GM21737 (cell line): Measurements from ENCODE around the gene ANTXRL.
"Not testable (repeated sequence)": the region's sequence is repeated elsewhere in the genome, so short reads cannot be mapped to it uniquely, and the experiment has no call there.

Experiments
- ATAC-seq: cut with Tn5 transposase; IDR thresholded peaks from one replicate; pipeline ENCODE4 v1.9.1; 2021; ENCODE audit warnings: mild to moderate bottlenecking, moderate library complexity; ENCODE audit not compliant: unreplicated experiment

The ANTXRL gene

DNA sequence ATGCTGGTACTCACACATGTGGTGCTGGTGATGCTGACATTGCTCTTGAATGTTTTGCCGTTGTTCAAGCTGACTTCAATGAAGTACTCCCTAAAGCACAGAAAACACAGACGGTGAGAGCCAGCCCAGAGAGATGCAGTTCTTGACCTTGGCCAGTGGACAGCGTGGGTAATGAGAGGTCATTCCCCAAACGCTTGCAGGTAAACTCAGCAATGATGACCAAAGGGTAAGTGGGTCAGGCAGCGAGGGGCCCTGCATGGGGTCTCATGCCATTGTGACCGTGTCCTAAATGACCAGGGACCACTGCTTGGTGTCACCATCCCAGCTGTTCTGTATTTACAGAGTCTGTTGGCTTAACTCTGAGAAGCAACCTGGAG lies 32.8 kb upstream of the ANTXRL start:
- ATAC-seq, result no peak

DNA sequence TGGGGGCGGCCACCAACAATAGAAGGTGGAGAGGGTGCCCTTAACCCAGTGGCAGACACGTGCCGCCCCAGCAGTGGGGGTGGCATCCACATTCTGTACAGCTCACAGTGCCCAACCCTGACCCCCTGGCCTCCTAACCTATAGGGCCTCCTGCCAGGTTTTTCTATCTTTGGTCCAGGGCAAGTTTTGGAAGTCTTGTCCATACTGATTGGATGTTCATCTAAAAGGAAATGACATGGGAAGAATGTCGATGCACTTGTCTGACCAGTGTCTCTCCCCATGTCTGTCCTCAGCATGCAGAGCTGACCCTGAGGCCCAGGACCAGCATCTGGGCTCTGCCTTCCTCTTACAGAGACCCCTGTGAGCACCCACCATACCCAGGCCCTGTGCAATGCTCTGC lies 32.3 kb upstream of the ANTXRL start:
- no peak for ATAC-seq

DNA sequence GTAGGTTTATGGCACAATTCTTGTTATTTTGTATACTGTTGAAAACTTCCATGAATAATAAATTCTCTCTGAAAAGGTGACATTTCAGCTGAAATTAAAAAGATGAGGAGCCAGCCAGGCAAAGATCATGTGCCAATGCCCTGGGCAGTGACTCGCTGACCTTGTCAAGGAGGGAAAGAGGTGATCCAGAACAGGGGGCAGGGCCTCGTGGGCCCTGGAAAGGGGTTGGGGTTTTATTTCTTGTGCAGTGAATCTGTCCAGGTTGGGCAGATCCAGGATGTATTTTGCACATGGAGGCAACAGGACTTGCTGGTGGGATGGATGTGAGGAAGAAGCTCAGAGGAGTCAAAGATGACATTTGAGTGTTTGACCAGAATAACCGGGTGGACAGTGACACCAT lies 31.6 kb upstream of the ANTXRL start:
- ATAC-seq, result not testable (repeated sequence)

DNA sequence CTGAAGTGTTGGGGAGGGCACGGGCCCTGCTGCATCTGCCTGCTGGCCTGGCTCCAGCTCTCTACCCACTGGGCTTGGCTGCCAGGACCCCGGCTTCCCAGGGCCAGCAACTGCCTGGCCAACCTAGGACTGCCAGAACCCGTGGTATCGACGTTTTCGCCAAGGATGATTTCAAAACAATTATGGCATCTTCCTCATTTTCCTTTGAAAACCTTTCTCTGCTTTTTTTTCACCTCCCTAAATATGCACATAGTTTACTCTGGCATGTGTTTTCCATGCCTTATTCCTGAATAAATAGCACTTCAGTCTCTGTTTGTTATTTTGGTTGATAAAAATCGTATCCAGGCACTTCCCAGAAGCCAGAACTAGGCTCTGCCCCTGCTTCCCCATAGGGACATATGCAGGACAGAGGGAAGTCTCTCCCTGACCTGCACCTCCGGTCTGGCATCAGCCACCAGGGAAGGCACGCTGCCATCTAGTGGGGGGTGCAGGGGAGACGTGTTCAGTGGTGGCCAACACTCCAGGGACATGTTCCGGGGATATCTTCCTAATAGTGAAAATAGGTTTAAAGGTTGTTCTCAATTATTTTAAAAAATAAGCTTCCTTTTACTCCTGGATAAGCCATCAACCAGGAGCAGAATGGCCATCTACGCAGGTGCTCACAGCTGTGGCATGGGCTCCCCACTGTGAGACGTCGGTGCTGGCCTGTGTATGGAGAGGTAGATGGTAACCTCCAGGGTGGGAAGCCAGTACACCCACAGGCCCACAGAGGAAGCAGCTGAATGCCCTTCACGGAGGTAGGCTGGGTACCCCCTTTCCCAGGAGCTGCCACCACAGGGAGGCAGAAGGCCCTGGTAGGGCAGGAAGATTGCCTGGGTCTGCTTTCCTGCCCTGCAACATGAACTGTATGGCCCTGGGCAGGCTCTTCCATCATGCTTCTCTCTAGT lies 30.7 kb upstream of the ANTXRL start:
- ATAC-seq, result no peak

DNA sequence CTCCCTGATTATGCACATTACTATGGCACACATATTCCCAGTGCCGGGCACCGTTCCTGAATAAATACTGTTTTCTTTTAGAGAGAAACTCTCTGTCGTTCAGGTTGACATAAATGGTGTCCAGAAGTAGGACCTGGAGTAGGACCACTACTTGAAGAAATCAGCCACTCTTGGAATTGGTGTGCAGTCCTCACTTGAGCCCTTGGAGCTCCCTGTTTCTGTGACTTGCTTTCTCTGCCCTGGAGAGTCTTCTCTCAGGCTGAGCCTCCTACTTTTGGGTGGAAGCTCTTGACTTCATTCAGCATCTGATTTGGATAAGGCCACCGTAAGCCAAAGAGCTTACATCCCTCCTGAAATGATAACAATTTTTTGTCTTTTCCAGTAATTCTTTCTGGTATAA lies 29.7 kb upstream of the ANTXRL start:
- no peak for ATAC-seq

DNA sequence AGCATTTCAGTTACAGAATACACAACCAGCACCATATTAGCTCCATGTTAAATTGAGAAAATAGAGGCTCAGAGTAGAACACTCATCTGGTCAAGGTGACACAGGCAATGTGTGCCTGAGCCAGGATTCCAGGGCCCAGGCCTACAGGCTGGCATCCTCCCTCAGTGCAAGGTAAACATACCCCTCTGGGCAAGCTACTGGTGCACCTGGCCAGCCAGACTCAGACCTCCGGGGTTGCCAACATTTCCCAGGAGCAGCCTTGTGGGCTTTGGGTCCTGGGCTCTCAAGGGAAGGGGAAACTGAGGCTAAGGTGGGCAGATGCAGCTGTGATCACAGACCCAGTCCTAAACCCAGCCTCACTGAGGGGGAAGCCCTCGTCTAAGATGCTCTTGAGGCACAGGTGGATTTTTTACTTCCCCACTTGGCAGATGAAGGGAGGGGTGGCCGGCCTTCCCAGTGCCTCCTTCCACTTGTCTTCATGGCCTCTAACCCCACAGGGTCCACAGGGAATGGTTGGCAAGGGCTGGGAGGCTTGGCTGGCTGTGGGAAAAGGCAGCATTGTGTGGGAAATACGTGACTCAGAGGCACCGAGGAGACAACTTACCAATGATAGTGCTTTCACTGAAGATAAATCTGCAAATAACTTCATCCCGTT lies 23.8 kb upstream of the ANTXRL start:
- ATAC-seq, result not testable (repeated sequence)

DNA sequence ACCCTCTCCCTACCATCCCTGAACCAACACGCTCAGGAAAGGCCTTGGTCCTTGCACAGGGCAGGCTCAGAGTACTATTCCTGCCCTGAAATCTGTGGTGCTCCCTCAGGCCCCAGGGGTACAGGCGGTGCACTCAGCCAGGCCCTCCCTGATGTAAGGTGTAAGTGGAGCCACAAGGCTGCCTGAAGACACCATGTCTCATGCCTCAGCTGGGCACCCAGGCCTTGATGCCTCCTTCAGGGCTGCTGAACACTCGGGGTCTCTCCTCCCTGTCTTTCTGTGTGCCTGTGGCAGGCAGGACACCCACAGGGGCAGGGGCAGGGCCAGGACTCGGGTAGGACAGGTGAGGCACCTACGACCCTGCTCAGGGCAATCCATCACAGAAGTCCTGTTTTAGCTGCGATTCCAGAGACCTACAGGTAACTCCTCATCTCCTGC lies 22.9 kb upstream of the ANTXRL start:
- ATAC-seq, result no peak

DNA sequence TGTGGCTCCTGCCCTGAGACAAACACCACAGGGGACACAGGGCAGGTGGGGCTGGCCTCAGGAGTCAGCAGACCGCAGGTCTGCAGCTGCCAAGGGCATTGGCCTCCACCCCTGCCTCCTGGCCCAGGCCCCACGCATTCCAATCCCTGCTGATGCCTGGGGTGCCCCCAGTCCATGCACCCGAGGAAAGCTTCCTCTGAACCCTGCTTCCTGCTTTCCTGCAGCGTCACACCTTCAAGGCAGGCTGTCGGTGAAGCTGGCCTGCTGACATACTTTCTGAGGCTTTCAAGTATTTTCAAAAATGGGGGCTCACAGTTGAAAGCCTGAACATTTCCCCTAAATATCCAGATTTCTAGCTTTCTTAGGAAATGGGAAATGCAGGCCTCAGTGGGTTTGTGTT lies 22.5 kb upstream of the ANTXRL start:
- ATAC-seq, result no peak

DNA sequence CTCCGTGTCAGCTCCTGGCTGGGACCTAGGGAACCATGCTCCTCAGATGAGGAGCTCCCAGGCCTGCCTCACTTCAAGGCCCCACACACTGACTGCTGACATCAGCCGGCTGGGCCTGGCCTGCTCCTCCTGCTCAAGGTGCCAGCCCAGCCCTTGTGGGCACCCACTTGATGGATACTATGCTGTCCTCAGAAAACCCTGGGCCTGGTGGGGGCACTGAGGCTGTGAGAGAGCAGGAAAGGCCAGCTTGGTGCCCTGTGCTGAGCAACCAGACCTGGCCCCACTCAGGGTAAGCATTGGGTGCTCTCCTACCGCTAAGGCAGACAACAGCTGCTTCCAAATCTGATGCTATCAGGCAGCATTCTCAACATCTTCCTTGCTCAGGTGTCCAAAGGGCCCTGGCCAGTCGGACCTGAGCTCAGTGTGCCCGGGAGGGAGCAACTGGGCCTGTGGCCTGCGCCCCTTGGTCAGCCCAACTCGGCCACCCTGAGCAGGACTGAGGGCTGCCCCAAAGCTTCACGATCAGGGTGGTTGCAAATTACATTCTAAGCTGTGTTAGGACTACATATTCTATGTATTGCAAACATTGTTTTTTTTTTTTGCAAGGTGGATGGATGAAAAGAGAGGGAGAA lies 21.9 kb upstream of the ANTXRL start:
- ATAC-seq, result no peak

DNA sequence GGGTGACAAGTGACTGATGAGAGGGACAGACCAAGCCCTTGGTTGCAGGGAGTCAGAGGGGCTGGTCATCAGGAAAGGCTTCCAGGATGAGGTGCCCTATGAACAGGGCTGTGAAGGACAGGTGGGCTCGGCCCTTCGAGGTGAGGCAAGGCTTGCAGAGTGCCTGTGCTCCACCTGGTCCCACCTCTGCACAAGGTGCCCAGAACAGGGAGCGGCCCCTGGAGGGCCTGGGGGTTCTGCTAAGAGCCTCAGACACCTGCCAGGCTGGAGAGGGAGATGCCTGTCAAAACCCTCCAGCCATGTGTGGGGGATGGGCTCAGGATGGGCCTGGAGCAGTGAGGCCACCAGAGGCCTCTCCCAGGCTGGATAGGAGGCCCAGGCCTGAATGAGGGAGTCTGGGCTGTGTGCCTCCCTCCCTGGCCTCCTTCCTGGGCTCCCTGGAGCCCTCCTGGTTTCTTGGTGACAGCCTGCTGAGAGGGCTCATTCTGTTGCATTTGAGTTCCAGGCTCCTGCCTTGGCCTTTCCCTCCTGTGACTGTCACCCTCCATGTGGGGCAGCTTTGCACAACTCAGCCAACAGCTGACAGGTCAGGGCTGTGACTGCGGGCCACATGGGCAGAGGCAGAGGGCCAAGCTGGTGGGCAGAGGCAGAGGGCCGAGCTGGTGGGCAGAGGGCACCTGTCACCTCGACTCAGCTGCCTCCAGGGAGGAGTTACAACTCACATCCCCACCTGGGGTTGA lies 21.1 kb upstream of the ANTXRL start:
- not testable (repeated sequence) for ATAC-seq

DNA sequence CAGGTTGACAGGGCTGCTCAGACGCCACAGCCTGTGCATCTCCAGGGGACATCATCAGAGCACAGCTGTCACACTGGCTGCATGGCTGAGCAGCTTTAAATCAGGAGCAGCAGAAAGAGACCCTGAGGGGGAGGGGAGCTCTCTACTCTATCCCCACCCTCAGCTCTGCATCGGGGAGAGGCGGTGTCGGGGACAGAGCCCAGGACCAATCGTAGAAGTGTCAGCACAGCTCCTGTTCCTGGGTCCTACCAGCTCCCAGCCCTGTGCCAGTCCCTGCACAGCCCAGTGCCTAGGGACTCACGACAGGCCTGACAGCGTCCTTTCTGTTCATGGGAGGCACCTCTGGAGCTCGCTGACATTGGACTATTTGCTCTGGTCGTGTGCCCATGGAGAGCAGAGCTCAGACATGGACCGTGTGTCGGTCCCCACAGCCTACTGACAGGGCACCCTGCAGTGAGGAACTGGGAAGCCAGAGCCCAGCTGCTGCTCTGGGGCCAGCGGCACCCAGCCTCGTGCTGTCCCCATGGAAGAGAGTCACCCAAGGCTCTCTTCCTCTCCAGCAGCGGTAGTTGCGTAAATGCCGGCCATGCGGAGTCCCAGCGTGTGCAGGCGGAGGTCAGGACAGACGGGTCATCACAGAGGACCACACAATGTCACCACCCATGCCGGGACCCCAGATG lies 20.4 kb upstream of the ANTXRL start:
- no peak for ATAC-seq

DNA sequence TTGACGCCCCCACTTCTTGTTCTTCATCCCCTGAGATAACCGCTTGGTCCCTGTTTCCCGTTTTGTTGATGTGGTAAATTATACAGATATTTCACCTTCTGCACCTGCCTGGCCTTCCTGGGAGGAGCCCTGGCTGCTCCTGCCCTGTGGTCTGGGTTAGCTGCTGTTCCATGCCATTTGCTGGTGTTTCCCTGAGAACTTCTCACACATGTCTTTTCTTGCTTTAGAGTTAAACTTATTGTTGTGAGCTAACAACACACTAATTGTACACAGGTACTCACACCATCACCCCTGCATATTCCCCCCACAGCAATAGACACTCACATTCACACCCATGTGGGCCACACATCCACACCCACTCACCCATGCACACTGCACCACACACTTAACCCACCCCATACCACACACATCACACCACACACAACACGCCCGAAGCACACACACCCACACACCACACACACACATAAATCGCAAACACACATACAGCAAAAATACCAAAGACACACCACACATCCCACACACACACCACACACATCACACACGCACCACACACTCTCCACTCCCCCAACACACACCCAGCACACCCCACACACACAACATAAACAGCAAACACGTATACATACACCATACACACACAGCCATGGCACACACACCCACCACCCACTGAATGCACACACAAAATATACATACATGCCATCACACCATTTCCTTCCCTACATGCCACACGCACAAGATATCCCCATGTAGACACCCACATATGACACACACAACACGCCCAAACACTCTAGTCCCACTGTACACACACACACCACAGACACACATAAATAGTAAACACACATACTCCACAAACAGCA lies 19.4 kb upstream of the ANTXRL start:
- ATAC-seq, result no peak

DNA sequence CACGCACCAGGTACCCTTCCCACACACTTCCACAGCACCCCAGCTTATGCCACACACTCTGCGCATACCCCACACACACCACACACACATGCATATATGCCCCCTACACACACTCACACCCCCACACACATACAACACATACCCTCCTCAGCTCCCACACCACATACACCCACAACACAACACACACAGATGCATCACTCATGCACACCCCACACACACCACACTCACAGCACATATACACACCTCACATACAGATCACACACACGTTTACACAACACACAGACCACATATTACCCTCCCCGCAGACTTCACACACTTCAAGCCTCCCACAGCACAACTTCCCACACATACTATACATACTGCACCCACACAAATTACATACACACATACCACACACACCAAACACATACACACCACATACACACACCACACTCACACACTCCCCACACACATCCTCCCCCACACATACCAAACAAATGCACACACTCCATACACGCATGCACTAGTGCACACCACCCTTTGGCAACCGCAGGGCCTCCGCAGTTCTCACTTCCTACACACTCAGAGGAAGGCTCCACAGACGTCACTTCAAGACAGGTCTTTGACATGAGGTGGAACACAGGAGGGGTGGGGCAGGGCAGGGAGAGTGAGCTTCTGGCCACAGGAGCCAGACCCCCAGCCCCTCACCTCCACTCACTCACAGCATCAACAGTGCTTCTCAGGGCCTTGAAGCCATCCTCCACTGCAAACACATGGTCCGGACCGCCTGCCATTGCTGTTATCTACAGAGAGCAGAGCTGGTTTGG lies 18.5 kb upstream of the ANTXRL start:
- ATAC-seq, result peak; percentile 64

DNA sequence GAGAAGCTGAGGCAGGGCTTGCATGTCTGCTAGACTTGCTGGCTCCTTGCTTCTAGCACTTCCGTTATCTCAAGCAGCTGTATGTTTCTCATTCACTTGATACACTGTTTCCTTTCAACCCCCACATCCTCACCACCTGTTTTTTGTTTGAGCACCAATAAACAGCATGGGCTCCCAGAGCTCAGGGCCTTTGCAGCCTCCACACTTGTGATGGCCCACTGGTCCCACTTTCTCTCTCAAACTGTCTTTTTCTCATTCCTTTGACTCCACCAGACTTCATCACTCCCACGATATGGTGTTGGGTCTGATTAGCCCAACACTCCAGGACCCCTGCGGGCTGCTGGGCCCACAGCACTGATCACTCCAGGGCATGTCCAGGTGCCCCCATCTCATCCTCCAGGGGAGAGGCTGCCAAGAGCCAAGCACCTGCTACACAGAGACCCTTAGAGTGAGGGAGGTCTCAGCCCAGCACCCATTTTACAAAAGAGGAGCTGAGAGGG lies 17.2 kb upstream of the ANTXRL start:
- not testable (repeated sequence) for ATAC-seq

DNA sequence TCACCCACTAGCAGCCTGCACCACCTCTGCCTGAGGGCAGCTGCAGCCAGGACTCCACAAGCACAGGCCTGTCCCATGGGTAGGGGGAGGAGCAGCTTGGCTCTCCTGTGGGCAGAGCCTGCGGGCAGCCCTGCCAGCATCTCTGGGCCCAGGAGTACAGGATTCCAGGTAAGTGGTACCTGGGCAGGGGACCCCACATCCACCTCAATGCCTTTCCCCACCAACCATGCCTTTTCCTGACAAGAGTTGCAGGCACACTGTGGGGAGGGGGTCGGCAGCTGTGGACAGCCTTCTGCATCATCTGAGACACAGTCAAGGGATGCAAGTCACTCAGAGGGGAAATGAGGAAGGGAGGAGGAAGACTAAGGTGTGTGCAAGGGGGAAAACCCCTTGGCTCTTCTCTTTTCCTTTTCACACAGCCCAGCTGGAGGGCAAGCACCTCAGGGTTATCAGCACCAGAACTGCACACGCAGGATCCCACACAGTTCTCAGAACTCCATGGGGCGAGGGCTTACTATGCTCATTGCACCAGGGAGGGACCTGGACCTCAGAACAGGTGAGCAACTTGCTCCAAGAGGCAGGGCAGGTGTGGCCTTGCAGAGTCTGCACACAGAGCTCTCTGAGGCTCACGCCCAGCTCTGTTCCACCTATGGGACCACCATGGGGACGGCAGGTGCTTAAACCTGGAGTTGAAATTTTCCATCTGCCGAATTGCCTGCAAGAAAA lies 16.5 kb upstream of the ANTXRL start:
- no peak for ATAC-seq

DNA sequence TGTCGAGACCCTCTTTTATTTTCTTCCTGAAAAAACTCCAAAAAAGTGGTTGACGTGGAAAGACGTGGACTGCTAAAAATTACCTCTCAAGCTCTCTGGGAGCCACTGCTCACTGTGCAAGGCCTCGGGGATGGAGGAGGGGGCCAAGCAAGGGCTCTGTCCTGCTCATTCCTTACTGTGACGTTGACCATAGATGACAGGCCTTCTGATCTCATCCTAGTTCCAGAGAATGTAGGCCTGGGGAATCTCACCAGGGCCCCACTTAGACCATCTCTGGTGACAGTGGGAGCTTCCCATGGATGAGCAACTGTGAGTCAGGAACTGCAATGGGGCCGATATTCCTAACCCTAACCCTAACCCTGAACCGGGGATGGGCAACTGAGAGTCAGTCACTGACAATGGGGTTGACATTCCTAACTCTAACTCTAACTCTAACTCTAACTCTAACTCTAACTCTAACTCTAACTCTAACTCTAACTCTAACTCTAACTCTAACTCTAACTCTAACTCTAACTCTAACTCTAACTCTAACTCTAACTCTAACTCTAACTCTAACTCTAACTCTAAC lies 15.8 kb upstream of the ANTXRL start:
- ATAC-seq, result not testable (repeated sequence)

DNA sequence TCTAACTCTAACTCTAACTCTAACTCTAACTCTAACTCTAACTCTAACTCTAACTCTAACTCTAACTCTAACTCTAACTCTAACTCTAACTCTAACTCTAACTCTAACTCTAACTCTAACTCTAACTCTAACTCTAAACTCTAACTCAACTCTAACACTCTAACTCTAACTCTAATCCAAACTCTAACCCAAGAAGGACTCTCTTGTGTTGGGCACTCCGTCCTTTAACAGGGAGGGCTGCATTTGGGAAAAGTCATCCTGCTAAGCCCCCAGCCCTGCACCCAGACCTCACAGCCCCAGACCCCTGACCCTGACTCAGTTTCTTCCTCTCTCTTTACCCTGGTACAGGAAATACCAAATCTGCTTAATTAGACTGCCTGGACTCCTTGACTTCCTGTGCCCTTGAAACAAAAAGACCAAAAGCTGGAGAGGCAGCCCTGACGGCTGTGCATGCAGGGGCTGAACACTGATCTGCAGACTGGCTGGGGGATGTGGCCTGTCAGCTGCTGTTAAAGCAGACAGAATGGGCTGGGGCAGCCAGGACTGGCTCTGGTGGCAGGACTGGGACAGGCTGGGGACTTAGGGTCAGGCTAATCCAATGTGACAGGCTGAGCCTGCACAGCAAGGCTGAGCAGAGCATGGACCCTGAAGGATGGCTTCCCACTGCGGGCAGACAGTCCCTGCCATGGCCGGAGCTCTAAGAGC lies 14.8 kb upstream of the ANTXRL start:
- not testable (repeated sequence) for ATAC-seq
